Middle frontal gyrus (tissue), 1 donor: Measurements from ENCODE around the gene RAD51AP1.
A peak's percentile ranks its signal among the peaks of the same experiment; 100 is the strongest.
"Not testable (repeated sequence)": the region's sequence is repeated elsewhere in the genome, so short reads cannot be mapped to it uniquely, and the experiment has no call there.

Experiments used
- DNase-seq: peaks from one replicate; pipeline ENCODE4 v3.0.0-alpha.2; 2015; ENCODE audit warnings: low spot score; ENCODE audit errors: extremely low spot score

The RAD51AP1 gene

DNA sequence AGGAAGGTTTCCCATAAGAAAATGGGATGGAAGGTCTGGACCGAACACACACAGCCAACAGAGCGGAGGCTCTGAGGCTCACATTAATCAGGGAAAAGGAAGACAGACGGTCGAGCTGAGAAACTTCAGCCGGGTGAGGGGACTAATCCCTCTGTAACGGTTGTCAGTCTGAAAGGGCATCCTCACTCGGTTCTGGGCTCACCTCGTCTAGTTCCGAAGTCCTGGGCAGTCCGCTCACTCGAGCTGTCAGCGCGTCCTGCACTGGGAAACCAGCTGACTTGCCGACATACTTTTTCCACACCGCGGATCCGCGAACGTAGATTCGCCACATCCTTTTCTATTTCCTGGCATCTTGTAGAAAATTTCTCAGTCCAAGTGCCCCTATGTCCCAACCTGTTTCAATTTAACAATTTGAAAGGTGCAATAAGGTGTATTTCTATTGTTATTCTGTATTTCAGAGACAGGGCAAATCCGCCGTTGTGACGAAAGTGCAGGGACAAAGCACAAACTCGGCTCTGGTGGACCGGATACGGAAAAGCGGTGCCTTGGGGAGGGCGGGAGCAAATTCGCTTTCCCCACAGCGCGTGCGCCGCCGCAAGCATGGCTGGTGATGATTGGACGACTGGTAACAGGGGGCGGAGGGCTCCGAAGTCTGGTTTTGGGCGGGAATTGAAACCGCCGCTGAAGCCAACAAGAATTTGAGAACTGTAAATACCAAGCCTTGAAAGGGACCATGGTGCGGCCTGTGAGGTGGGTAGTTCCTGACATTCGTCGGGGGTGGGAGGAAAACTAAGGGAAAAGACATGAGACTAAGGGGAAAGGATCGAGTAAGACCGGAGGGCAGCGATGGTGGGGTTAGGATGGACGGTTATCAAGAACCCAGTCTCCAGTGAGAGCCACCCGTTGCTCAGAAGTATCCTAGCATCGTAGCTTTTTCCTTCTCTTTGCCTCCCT is at the start of gene RAD51AP1:
Gene RAD51AP1 (plus strand): TSS at position 684 of the 954 bp plus-strand sequence. CDS start 50 bp downstream, at position 734.
- peak; percentile 89 for DNase-seq

- no peak for DNase-seq
Observed at GRCh38 chr12:4489556-4489955, 49.1 kb upstream of the RAD51AP1 start.

DNA sequence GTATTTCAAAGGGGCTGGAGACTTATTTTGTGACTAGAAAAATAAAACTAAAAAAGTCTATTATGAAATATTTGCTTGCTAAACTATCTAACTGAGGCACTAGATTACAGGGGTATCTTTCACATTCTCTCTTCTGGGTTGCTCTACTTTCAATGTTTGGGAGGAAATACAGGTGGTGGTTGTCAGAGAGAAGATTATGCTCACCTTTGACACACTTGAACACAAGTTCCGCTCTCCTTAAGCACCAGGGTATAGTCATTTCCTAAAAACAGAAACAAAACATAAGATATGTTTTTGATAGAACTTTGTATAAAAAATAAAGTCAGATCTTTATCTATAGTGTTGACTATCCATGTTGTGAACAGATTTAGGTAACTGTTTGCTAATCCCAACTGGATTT is 47.7 kb upstream of the RAD51AP1 start:
- DNase-seq: no peak

DNA sequence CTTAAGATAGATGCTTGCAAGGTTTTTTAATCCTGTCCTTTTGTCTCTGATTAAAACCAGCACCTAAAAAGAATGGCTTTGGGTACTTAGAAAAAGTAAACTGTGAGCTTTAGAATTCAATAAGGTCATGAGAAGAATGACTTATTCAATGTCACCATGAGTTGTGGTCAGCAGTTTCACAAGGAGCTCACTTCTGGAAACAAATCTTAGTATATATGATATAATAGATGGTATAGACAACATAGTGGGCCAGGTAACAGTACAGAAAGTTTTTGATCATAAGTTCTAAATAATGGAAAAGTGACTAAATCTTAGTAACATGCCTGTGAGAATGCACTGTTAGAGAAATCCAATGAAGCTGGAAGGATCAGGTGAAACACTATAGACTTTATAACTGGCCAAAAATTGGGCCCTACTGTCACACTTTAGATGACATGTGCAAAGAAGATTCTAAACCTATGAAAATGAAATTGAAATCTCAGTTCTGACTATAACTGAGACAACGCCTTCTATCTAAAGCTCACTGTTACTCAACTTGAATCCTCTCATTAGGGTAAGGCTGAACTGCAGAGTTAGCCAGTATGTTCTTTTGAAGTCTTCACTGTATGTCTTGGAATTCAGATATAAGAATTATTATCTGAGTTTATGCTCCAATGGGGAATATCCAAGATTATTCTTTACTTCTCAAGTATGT is 42.4 kb upstream of the RAD51AP1 start:
- DNase-seq: no peak

DNA sequence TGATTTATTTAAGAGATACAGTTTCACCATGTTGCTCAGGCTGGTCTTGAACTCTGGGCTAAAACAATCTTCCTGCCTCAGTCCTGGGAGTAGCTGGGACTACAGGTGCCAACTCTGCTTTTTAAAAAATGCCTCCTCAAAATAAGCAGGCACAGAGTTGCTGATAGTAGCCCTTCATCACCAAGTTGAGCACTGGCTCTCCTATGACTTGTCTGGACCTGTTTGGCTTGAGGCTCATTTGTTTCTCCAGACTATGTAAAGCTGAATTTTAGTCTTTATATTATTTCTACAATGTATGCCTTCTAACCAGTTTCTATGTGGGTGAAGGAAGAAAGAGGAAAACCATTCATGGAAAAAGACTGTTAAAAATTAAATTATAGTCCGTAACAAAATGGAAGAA is 39.5 kb upstream of the RAD51AP1 start:
- DNase-seq: no peak

- no peak for DNase-seq
Observed at GRCh38 chr12:4505376-4505986, 33.2 kb upstream of the RAD51AP1 start.

DNA sequence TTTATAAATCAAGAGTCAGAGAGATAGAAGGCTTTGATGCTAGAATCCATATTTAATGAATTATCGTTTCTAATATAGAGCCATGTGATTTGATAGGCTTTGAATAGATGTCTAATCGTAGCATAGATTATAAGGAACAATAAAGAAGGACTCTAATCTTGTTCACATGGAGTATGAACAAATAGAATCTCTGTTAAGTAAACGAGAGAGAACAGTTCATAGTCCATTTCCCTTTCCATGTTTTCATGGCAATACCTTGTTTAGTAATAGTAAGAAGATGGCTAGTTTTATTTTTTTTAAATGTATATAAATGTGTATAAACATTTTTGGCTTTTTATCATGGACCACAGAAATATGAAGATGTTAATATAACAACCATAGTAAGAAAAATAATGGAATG is 32.3 kb upstream of the RAD51AP1 start:
- no peak for DNase-seq

DNA sequence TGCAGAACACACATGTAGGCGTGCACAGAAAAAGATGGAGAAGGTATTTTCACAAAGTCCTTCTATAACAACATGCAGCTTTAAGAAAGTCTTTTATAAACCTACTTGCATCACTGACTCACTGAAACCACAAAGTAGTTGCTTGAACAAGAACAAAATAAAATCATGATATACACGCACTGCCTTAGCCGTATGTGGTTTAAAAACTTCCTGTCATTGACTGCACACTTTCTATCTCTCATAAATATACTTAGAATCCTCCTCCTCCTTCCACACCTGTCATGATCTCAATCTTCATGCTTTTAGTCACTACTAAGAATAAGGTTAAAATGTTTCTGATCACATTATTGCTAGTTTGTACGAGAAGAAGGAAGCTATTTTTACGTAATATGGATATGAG is 31.8 kb upstream of the RAD51AP1 start:
- no peak for DNase-seq

GRCh38 chr12:4508503-4508902 is 30.2 kb upstream of the RAD51AP1 start:
- DNase-seq: not testable (repeated sequence)

DNA sequence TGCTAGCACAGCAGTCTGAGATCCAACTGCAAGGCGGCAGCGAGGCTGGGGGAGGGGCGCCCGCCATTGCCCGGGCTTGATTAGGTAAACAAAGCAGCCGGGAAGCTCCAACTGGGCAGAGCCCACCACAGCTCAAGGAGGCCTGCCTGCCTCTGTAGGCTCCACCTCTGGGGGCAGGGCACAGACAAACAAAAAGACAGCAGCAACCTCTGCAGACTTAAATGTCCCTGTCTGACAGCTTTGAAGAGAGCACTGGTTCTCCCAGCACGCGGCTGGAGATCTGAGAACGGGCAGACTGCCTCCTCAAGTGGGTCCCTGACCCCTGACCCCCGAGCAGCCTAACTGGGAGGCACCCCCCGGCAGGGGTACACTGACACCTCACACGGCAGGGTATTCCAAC is 29.4 kb upstream of the RAD51AP1 start:
- DNase-seq: not testable (repeated sequence)

DNA sequence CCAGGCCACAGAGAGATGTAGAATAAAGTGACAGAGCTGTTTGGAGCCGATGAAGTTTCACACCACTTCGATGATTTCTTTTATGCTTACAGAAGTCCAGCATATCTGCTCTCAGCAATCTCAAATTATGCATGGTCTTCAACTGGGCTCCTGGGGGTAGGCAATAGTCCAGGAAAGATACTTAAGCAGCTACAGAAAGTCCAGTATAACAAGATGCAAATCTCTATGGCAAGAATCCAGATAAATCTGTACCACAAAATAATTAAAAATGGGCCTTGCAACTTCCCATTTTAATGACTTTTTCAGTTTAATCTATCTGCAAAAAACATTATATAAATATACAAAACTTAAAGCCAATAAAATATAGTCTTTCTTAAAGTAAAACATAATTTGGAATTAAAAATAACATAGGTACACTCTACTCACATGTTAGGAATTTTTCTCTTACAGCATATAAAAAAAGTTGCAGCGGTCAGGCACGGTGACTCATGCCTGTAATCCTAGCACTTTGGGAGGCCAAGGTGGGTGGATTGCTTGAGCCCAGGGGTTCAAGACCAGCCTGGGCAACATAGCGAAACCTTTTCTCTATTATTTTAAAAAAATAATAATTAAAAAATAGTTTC is 20.5 kb upstream of the RAD51AP1 start:
- DNase-seq: no peak

GRCh38 chr12:4523443-4523842 is 15.2 kb upstream of the RAD51AP1 start:
- not testable (repeated sequence) for DNase-seq

DNA sequence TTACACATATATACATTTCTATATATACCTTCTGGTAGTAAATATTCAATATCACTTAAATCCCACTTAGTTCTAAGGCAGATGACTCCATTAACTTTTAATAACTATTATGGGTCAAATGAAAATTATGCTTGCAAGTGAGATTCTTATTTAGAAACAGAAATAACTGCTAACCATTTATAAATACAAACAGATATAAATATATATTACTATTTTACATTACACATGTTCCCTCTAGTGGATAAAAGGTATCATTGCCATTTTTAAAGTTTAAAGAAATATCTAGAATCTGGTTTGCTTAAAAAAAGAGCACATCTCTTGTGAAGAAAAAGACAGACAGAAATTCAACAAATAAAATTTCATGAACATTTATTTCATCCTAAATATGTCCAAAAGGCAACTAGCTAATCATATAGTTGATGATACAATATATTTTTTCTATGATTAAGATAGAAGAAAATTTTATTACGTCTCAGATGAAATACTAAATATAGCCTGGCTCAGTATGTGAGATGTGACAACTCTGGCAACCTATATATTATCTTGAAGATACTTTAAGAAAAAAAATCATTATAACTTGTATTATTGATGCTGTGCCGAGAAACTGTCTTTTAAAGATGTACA is 11.7 kb upstream of the RAD51AP1 start:
- DNase-seq: peak; percentile 21

GRCh38 chr12:4530160-4530559 is 8.5 kb upstream of the RAD51AP1 start:
- DNase-seq: no peak

DNA sequence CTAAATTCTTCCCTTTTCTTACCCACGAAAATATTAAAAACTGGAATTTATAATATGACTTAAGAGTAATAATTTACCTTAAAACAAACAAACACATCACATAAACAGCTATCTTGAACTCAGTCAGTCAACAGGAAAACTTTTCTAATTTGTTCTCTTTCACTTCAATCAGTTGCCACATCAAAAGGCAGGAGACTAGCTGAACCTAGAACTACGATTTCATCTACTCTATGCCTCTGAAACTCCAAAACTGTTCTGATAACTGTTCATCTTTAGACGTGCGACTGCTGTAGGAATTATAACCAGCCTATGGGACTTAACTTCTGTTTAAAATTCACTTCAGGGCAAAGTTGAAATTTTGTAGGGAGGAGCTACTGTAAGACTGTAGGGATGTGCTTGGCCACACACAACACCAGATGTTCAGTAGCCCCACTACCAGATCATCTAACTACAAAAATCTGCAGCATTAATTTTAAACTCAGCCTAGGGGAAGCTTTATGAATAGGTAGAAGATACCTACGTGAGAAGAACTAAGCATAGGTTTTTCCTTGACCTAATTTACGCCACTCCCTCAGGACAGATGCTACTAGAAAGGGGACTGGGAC is 7.6 kb upstream of the RAD51AP1 start:
- no peak for DNase-seq

GRCh38 chr12:4535092-4535491 is 3.6 kb upstream of the RAD51AP1 start:
- no peak for DNase-seq

DNA sequence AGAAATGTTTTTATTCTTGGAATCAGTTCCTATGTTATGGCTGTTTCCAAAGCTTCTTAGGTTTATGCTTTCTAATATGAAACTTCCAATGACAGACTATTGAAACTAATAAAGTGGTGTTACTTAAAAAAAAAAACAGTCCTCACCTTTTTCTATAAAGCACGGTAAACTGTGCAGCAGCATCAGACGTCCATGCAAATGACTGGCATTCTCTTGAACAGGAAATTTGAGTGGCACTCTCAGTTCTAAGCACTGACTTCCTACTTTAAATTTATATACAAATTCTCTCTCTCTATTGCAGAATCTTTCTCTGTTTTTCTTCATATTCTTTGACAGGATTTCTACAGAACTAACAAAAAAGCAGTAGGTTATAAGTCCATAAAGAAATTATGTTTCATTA is 2.8 kb upstream of the RAD51AP1 start:
- DNase-seq: no peak

GRCh38 chr12:4539167-4539870 is 629 bp downstream of the RAD51AP1 start:
- DNase-seq: no peak

GRCh38 chr12:4540170-4540569 is 1.5 kb downstream of the RAD51AP1 start:
- no peak for DNase-seq

DNA sequence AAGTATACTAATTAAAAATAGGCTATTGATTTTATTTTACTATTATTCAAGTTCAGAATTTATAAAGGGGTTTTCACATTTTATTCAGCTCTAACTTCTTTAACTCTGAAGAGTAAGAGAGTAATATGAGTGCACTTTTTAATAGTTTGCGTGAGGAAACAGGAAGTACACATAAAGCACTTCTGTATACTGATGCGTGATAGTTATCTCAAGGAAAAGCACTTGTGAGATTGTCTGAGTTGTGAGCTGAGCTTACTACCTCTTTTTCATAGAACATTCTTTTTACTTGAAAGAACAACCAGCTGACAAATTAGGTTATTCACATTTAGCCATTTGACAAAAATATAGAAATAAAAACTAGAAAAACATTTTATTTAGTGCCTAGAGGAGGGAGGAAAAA is 1.9 kb downstream of the RAD51AP1 start:
- DNase-seq: no peak
